ENCODE results near the gene MYO1F. TPM values are rescaled to one million over a fixed set of nuclear protein-coding genes. Genes with fewer than 3 reads are reported as not detected.
"Not testable (repeated sequence)": the region's sequence is repeated elsewhere in the genome, so short reads cannot be mapped to it uniquely, and the experiment has no call there.

Gene MYO1F
- total RNA-seq, 2 experiments from 2014 or later = 66.7 to 67.4 TPM

- POLR2A ChIA-PET = interaction anchor here (0.8 to 8.6 kb wide), 6 partner anchors 13 to 106 kb away, joined by 3 to 185 read pairs (median 16); partner anchors contain the start of genes MARCHF2 and MYO1F
- Mint-ChIP-seq H3K4me3 (peak overlapping the region; percentile 81), H3K9me3 (no peaks in the 10 kb centered on the region), H3K36me3 (ENCODE audit: low read depth) (peaks cover 24% of the 10 kb centered on the region), H3K27me3 (no peaks in the 10 kb centered on the region), H3K4me1 (ENCODE audit: low read depth) (peaks cover 48% of the 10 kb centered on the region), H3K27ac (peak overlapping the region; percentile 100)
- H3K4me3 ChIP-seq (ENCODE audit: low read length) = no peak overlapping the region
- peak overlapping the region; percentile 80 to 87 for H3K27ac ChIP-seq (ENCODE audit: low read depth in 1 of 2, low read length in 2 of 2)
- ATAC-seq (ENCODE audit: poor library complexity) = no peak
- CTCF ChIA-PET = interaction anchor here (0.5 to 3.8 kb wide), 5 partner anchors 13 to 94 kb away, joined by 3 to 18 read pairs (median 6); partner anchors contain the start of gene MYO1F
- TF ChIP-seq CTCF (IDR thresholded peaks at IDR 0.05) = no peak
- peaks cover 25% of the 10 kb centered on the region for H3K36me3 ChIP-seq (ENCODE audit: insufficient read depth, low read length)
- H3K4me1 ChIP-seq (ENCODE audit: insufficient read depth, low read length) = peaks cover 72% of the 10 kb centered on the region
- DNase-seq = peak in 4 of 14 experiments; percentile 32 to 64 (median 46)
- intact Hi-C loops (cut with DNase I, micrococcal nuclease) = loop anchor here in 1 of 2 experiments (5.0 kb wide), 1 partner anchor 106 kb away; the partner anchor contains the start of gene MARCHF2
- H3K9me3 ChIP-seq (ENCODE audit: control insufficient read depth in 1 of 2, insufficient read depth in 1 of 2, low read length in 2 of 2) = peaks cover 0 to 4% of the 10 kb centered on the region in 2 experiments
- H3K27me3 ChIP-seq (ENCODE audit: control insufficient read depth in 1 of 2, insufficient read depth in 2 of 2, low read length in 2 of 2) = no peaks in the 10 kb centered on the region
Observed at GRCh38 chr19:8518536-8518935, 58.7 kb downstream of the MYO1F start.

- Mint-ChIP-seq H3K36me3 (ENCODE audit: low read depth) (peaks cover 27% of the 10 kb centered on the region), H3K9me3 (no peaks in the 10 kb centered on the region), H3K27ac (peak overlapping the region; percentile 100), H3K4me3 (peak overlapping the region; percentile 81), H3K27me3 (no peaks in the 10 kb centered on the region), H3K4me1 (ENCODE audit: low read depth) (peaks cover 52% of the 10 kb centered on the region)
- ChIA-PET CTCF (interaction anchor here (1.1 to 3.8 kb wide), 4 partner anchors 12 to 63 kb away, joined by 3 to 18 read pairs (median 8); partner anchors contain the start of gene MYO1F), POLR2A (interaction anchor here (0.8 to 8.6 kb wide), 6 partner anchors 12 to 105 kb away, joined by 3 to 185 read pairs (median 16); partner anchors contain the start of genes MARCHF2 and MYO1F)
- H3K27ac ChIP-seq (ENCODE audit: low read depth in 1 of 2, low read length in 2 of 2) = peak overlapping the region; percentile 80 to 87
- H3K36me3 ChIP-seq (ENCODE audit: insufficient read depth, low read length) = peaks cover 19% of the 10 kb centered on the region
- H3K4me3 ChIP-seq (ENCODE audit: low read length) = peak overlapping the region; percentile 28
- H3K4me1 ChIP-seq (ENCODE audit: insufficient read depth, low read length) = peaks cover 80% of the 10 kb centered on the region
- peaks cover 0 to 4% of the 10 kb centered on the region in 2 experiments for H3K9me3 ChIP-seq (ENCODE audit: control insufficient read depth in 1 of 2, insufficient read depth in 1 of 2, low read length in 2 of 2)
- peak; percentile 41 to 88 (median 64) for DNase-seq
- ATAC-seq (ENCODE audit: poor library complexity) = peak; percentile 35
- intact Hi-C loops (cut with DNase I, micrococcal nuclease) = loop anchor here (2.0 to 5.0 kb wide), 2 partner anchors 61 to 105 kb away; partner anchors contain the start of gene MARCHF2 (in 1 of the 2)
- no peaks in the 10 kb centered on the region for H3K27me3 ChIP-seq (ENCODE audit: control insufficient read depth in 1 of 2, insufficient read depth in 2 of 2, low read length in 2 of 2)
- no peak for TF ChIP-seq CTCF (IDR thresholded peaks at IDR 0.05)
Observed at GRCh38 chr19:8517551-8518442, 59.4 kb downstream of the MYO1F start.

DNA sequence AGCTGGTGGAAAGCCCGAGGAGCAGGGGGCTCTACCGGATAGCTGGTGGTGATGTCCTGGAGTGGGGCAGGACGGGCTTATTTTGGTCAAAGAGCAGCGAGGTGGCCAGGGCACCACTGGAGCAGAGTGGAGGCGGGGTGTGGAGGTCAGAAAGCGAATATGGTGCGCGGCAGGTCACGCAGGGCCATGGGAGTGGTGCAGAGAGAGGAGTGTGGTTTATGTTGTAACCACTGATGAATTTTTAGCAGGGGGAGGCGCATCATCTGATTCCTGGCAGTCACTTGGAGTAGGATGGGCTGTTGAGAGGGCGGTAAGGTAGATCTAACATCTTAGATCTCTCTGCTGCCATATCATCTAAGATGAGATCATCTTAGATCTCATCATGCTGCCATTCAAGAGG is 61.9 kb downstream of the MYO1F start:
- no peaks in the 10 kb centered on the region for H3K27me3 Mint-ChIP-seq
- peaks cover 61% of the 10 kb centered on the region for H3K4me1 Mint-ChIP-seq (ENCODE audit: low read depth)
- ATAC-seq (ENCODE audit: poor library complexity) (peak; percentile 65), DNase-seq (peak; percentile 33 to 85 (median 54))
- no peak for TF ChIP-seq CTCF (IDR thresholded peaks at IDR 0.05)
- H3K27ac Mint-ChIP-seq = peak overlapping the region; percentile 100
- peak overlapping the region; percentile 91 for H3K4me3 Mint-ChIP-seq
- no peaks in the 10 kb centered on the region for H3K9me3 Mint-ChIP-seq
- Histone ChIP-seq H3K27ac (ENCODE audit: low read depth in 1 of 2, low read length in 2 of 2) (peak overlapping the region; percentile 52 to 97), H3K36me3 (ENCODE audit: insufficient read depth, low read length) (peaks cover 18% of the 10 kb centered on the region), H3K9me3 (ENCODE audit: control insufficient read depth in 1 of 2, insufficient read depth in 1 of 2, low read length in 2 of 2) (peaks cover 0 to 4% of the 10 kb centered on the region in 2 experiments), H3K4me1 (ENCODE audit: insufficient read depth, low read length) (peaks cover 81% of the 10 kb centered on the region), H3K27me3 (ENCODE audit: control insufficient read depth in 1 of 2, insufficient read depth in 2 of 2, low read length in 2 of 2) (no peaks in the 10 kb centered on the region), H3K4me3 (ENCODE audit: low read length) (no peak overlapping the region)
- peaks cover 31% of the 10 kb centered on the region for H3K36me3 Mint-ChIP-seq (ENCODE audit: low read depth)
- intact Hi-C loops (cut with DNase I, micrococcal nuclease) = loop anchor here in 1 of 2 experiments (2.0 to 5.0 kb wide), 2 partner anchors 63 to 103 kb away; partner anchors contain the start of gene MARCHF2
- ChIA-PET POLR2A (interaction anchor here (2.0 to 8.6 kb wide), 6 partner anchors 10 to 70 kb away, joined by 8 to 185 read pairs (median 34); partner anchors contain the start of genes HNRNPM and MYO1F), CTCF (interaction anchor here (5.5 kb wide), 1 partner anchor 65 kb away, joined by 41 read pairs; no protein-coding TSS in a partner anchor)

GRCh38 chr19:8514505-8515009 is 62.7 kb downstream of the MYO1F start:
- CTCF ChIA-PET = interaction anchor here (1.5 to 5.5 kb wide), 2 partner anchors 66 to 102 kb away, joined by 4 to 41 read pairs; partner anchors contain the start of gene MARCHF2
- peak overlapping the region; percentile 100 for H3K27ac Mint-ChIP-seq
- peak overlapping the region; percentile 84 to 97 for H3K27ac ChIP-seq (ENCODE audit: low read depth in 1 of 2, low read length in 2 of 2)

More at GRCh38 chr19:8514505-8515009, 62.7 kb downstream of the MYO1F start:
- Histone ChIP-seq H3K36me3 (ENCODE audit: insufficient read depth, low read length) (peaks cover 19% of the 10 kb centered on the region), H3K4me3 (ENCODE audit: low read length) (peak overlapping the region; percentile 51), H3K4me1 (ENCODE audit: insufficient read depth, low read length) (peaks cover 75% of the 10 kb centered on the region)
- not testable (repeated sequence) for ATAC-seq (ENCODE audit: poor library complexity); H3K9me3 Mint-ChIP-seq; H3K9me3 ChIP-seq (ENCODE audit: control insufficient read depth in 1 of 2, insufficient read depth in 1 of 2, low read length in 2 of 2); H3K27me3 ChIP-seq (ENCODE audit: control insufficient read depth in 1 of 2, insufficient read depth in 2 of 2, low read length in 2 of 2); H3K27me3 Mint-ChIP-seq
- POLR2A ChIA-PET = interaction anchor here (0.6 to 8.6 kb wide), 26 partner anchors 9 to 1166 kb away, joined by 3 to 185 read pairs (median 8); partner anchors contain the start of genes ARHGEF18, HNRNPM, MARCHF2 and MYO1F
- intact Hi-C loops (cut with DNase I, micrococcal nuclease) = loop anchor here (1.0 to 5.0 kb wide), 3 partner anchors 64 to 102 kb away; partner anchors contain the start of genes HNRNPM (in 1 of the 2) and MARCHF2 (in 1 of the 2)
- Mint-ChIP-seq H3K4me1 (ENCODE audit: low read depth) (peaks cover 61% of the 10 kb centered on the region), H3K36me3 (ENCODE audit: low read depth) (peaks cover 32% of the 10 kb centered on the region), H3K4me3 (peak overlapping the region; percentile 91)
- DNase-seq = peak in 1 of 14 experiments; percentile 32
